ENCODE results near the gene CNGB1. TPM values are rescaled to one million over a fixed set of nuclear protein-coding genes. Genes with fewer than 3 reads are reported as not detected.

The CNGB1 gene
- polyA plus RNA-seq, 1 of the 3 experiments (the other 2 are of a cell fraction): 0.05 TPM

- TF ChIP-seq CTCF (IDR thresholded peaks at IDR 0.05) (no peak), POLR2AphosphoS5 (IDR thresholded peaks at IDR 0.05; ENCODE audit: low read depth, low read length) (no peak), MEF2A (IDR thresholded peaks at IDR 0.05; ENCODE audit: borderline replicate concordance, low read depth) (no peak), RAD21 (IDR thresholded peaks at IDR 0.05; ENCODE audit: low read length) (no peak), GATA2 (CRISPR knock-in tag; IDR thresholded peaks at IDR 0.05) (no peak)
Observed at GRCh38 chr16:57935904-57936303, 35.0 kb downstream of the CNGB1 start (continued).

- no peaks in the 10 kb centered on the region for H3F3A ChIP-seq (replicated peaks; ENCODE audit: insufficient read depth)
- H2AFZ ChIP-seq (ENCODE audit: low read depth): no peak overlapping the region
- no peaks in the 10 kb centered on the region for H3K9me3 ChIP-seq
- POLR2A ChIA-PET: no interaction called here
- TF ChIP-seq CHD2 (IDR thresholded peaks at IDR 0.05; ENCODE audit: low read length, partially characterized antibody): no peak
- no peak for TF ChIP-seq SIN3A (IDR thresholded peaks at IDR 0.05; ENCODE audit: borderline replicate concordance, low read depth, low read length)
- no peak for TF ChIP-seq ELF1 (IDR thresholded peaks at IDR 0.05)
- TF ChIP-seq EZH2phosphoT487 (IDR thresholded peaks at IDR 0.05; ENCODE audit: borderline replicate concordance, low read depth): no peak
- no peak for TF ChIP-seq USF1 (IDR thresholded peaks at IDR 0.05; ENCODE audit: borderline replicate concordance, low read depth)
- TF ChIP-seq NRF1 (IDR thresholded peaks at IDR 0.05; ENCODE audit: low read depth, low read length): no peak
- TF ChIP-seq ZBTB33 (IDR thresholded peaks at IDR 0.05; ENCODE audit: borderline replicate concordance, low read depth): no peak
- TF ChIP-seq TEAD4 (IDR thresholded peaks at IDR 0.05; ENCODE audit: borderline replicate concordance, insufficient read depth): no peak
- no peak for TF ChIP-seq MXI1 (IDR thresholded peaks at IDR 0.05; ENCODE audit: low read depth, low read length)
- H3K9me2 ChIP-seq: no peaks in the 10 kb centered on the region
- no peak overlapping the region for H3K27ac ChIP-seq (ENCODE audit: low read depth in 2 of 2, low read length in 1 of 2)
- H3K4me1 ChIP-seq (ENCODE audit: control insufficient read depth in 1 of 2, insufficient read depth in 2 of 2, low read depth in 1 of 2, low read length in 1 of 2): no peaks in the 10 kb centered on the region
- no peak for DNase-seq
- WGBS (ENCODE audit: low lambda C conversion rate): 59% methylated on average over 2 of the region's 2 CpGs
- H3K9ac ChIP-seq: no peak overlapping the region
- no peak overlapping the region for H3K4me3 ChIP-seq (ENCODE audit: low read depth in 2 of 2, low read length in 1 of 2)
- H3K36me3 ChIP-seq (replicated peaks in 1 of 2; ENCODE audit: control insufficient read depth in 1 of 2, insufficient read depth in 2 of 2, low read length in 1 of 2): no peaks in the 10 kb centered on the region
- H3K4me2 ChIP-seq: no peak overlapping the region
- no peaks in the 10 kb centered on the region for H3K27me3 ChIP-seq (ENCODE audit: insufficient read depth)
- no peaks in the 10 kb centered on the region for H4K20me1 ChIP-seq (ENCODE audit: insufficient read depth)
- no peaks in the 10 kb centered on the region for H3K79me2 ChIP-seq (ENCODE audit: insufficient read depth)
- CTCF ChIA-PET: interaction anchor here (1.1 to 3.5 kb wide), 3 partner anchors 9 to 31 kb away, joined by 3 to 14 read pairs (median 3); no protein-coding TSS in a partner anchor
Observed at GRCh38 chr16:57930533-57930932, 40.4 kb downstream of the CNGB1 start.

All from SK-N-SH (cell line).